Stimulated activated CD4-positive, alpha-beta T cell treated with anti-CD3 and anti-CD28 coated beads, Interleukin-2, amount 100 ng/mL, for 4 hours (primary cell): ENCODE results near the gene WDR20.
"Not testable (repeated sequence)": the region's sequence is repeated elsewhere in the genome, so short reads cannot be mapped to it uniquely, and the experiment has no call there.

Experiments
- DNase-seq: peaks from one replicate; pipeline ENCODE4 v3.0.0-alpha.2; 2020; ENCODE audit warnings: low read depth

WDR20 gene

GRCh38 chr14:102171173-102172020 lies 31.7 kb downstream of the WDR20 start:
- DNase-seq: no peak

GRCh38 chr14:102172021-102172272 lies 32.2 kb downstream of the WDR20 start:
- not testable (repeated sequence) for DNase-seq

- DNase-seq: not testable (repeated sequence)
These were observed 33.0 kb downstream of the WDR20 start for GRCh38 chr14:102172721-102173120.

GRCh38 chr14:102177161-102177560 lies 37.5 kb downstream of the WDR20 start:
- no peak for DNase-seq

GRCh38 chr14:102178806-102179205 lies 39.1 kb downstream of the WDR20 start:
- no peak for DNase-seq

- DNase-seq: no peak
These were observed 40.7 kb downstream of the WDR20 start for GRCh38 chr14:102180248-102180998.

GRCh38 chr14:102181187-102181586 lies 41.5 kb downstream of the WDR20 start:
- DNase-seq: no peak

GRCh38 chr14:102182190-102182589 lies 42.5 kb downstream of the WDR20 start:
- DNase-seq: no peak

GRCh38 chr14:102182936-102183619 lies 43.4 kb downstream of the WDR20 start:
- DNase-seq: no peak

GRCh38 chr14:102183886-102184285 lies 44.2 kb downstream of the WDR20 start:
- no peak for DNase-seq

GRCh38 chr14:102184316-102185035 lies 44.8 kb downstream of the WDR20 start:
- DNase-seq: no peak

GRCh38 chr14:102185360-102185759 lies 45.7 kb downstream of the WDR20 start:
- no peak for DNase-seq

GRCh38 chr14:102187044-102187443 lies 47.3 kb downstream of the WDR20 start:
- DNase-seq: no peak

GRCh38 chr14:102187568-102188001 lies 47.9 kb downstream of the WDR20 start:
- DNase-seq: no peak

- DNase-seq: no peak
These were observed 48.5 kb downstream of the WDR20 start for GRCh38 chr14:102188187-102188586.

- no peak for DNase-seq
These were observed 50.2 kb downstream of the WDR20 start for GRCh38 chr14:102189874-102190273.

GRCh38 chr14:102192840-102193502 lies 53.3 kb downstream of the WDR20 start:
- DNase-seq: no peak

- DNase-seq: no peak
These were observed 55.2 kb downstream of the WDR20 start for GRCh38 chr14:102194856-102195255.

- no peak for DNase-seq
These were observed 55.7 kb downstream of the WDR20 start for GRCh38 chr14:102195446-102195845.

- DNase-seq: no peak
These were observed 56.6 kb downstream of the WDR20 start for GRCh38 chr14:102196039-102196901.

- DNase-seq: no peak
These were observed 57.2 kb downstream of the WDR20 start for GRCh38 chr14:102196902-102197230.
